HG02840 (cell line): ENCODE measurements around the gene ABCG1.
"Not testable (repeated sequence)": the region's sequence is repeated elsewhere in the genome, so short reads cannot be mapped to it uniquely, and the experiment has no call there.

Source experiments
- ATAC-seq: cut with Tn5 transposase; IDR thresholded peaks from one replicate; pipeline ENCODE4 v1.9.1; 2021; ENCODE audit warnings: mild to moderate bottlenecking, moderate library complexity, moderate number of reproducible peaks; ENCODE audit not compliant: unreplicated experiment, low FRiP score

The ABCG1 gene

DNA sequence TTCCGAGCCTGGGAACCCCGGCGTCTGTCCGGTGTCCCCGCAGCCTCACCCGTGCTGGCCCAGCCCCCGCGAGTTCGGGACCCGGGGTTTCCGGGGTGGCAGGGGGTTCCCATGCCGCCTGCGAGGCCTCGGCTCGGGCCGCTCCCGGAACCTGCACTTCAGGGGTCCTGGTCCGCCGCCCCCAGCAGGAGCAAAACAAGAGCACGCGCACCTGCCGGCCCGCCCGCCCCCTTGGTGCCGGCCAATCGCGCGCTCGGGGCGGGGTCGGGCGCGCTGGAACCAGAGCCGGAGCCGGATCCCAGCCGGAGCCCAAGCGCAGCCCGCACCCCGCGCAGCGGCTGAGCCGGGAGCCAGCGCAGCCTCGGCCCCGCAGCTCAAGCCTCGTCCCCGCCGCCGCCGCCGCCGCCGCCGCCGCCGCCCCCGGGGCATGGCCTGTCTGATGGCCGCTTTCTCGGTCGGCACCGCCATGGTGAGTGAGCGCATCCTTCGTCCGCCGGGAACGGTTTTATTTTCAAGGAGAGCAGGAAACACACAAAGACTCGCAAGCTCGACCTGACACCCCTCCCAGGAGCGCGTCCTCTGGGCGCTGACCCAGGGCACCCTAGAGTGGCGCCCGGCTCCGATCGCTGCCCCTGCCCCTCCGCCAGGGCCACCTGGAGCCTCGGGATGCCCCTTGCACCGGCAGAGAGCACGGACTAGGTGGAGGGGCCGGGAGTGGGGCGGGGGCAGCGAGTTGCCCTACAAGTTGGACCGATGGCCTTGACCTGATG, at the start of gene ABCG1:
Gene ABCG1, plus strand, starts transcription at position 305 of the 770 bp plus-strand sequence. Its CDS starts 123 bp downstream, at position 428.
- ATAC-seq: no peak

DNA sequence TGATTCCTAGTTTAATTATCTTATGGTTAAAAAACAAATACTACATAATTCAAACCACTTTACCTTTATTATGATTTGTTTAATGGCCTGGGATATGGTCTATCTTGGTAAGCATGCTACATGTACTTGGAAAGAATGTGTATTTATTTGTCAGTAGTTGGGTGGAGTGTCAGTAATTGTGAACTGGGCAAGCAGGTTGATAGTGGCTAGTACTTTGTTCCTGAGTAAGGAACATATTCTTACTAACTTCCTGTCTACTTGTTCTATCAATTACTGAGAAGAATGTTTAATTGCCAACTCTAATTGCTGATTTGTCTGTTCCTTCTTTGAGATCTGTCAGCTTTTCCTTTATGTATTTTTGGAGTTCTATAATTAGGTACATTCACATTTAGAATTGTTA, 49.2 kb upstream of the ABCG1 start:
- ATAC-seq: no peak

GRCh38 chr21:42171091-42172053, 47.6 kb upstream of the ABCG1 start:
- no peak for ATAC-seq

DNA sequence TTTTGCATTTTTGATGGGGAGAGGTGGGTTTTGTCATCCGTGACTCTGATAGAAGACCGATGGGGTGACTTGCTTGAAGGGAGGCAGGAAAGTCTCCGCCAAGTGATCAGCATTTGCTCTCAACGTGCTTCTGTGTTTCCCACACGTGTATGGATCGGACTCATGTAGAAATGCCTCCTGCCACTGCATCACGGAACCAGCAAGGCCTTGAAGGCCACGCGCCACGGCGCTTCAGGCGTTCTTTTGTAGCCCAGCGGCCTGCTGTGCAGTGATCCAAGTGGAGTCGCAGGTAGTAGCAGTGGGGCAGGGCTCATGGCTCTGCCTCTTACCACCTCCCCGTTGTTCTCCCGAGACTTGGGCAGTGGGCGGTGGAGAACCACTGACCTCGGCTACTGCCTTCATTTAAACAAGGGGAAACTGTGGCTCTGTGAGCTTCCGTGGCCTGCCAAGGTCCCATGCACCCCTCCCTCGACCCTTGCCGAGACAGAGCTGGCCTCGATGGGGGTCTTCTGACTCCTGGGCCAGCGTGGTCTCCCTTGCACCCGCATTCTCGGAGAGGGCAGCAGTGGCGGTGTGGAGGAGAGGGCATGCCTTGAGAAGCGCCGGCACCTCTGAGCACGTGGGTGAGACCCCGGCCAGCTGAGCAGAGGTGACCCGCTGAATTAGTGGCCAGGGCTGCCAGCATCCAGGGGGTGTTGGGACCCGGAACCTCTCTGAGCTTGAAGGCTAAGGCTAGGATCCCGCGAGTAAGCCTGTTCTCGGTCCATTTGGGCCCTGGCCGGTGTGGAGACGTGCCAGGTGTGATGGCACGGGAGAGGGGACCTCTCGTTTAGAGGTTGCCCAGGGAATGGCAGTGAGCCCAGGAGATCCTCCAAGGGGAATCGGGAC, 46.1 kb upstream of the ABCG1 start:
- ATAC-seq: no peak

- ATAC-seq: no peak
Observed at GRCh38 chr21:42174173-42174572, 44.8 kb upstream of the ABCG1 start.

GRCh38 chr21:42175110-42175710, 43.7 kb upstream of the ABCG1 start:
- no peak for ATAC-seq

GRCh38 chr21:42176859-42177258, 42.1 kb upstream of the ABCG1 start:
- ATAC-seq: no peak

- ATAC-seq: no peak
Observed at GRCh38 chr21:42179316-42179715, 39.6 kb upstream of the ABCG1 start.

- ATAC-seq: not testable (repeated sequence)
Observed at GRCh38 chr21:42180001-42180400, 38.9 kb upstream of the ABCG1 start.

GRCh38 chr21:42182713-42183371, 36.1 kb upstream of the ABCG1 start:
- ATAC-seq: no peak

DNA sequence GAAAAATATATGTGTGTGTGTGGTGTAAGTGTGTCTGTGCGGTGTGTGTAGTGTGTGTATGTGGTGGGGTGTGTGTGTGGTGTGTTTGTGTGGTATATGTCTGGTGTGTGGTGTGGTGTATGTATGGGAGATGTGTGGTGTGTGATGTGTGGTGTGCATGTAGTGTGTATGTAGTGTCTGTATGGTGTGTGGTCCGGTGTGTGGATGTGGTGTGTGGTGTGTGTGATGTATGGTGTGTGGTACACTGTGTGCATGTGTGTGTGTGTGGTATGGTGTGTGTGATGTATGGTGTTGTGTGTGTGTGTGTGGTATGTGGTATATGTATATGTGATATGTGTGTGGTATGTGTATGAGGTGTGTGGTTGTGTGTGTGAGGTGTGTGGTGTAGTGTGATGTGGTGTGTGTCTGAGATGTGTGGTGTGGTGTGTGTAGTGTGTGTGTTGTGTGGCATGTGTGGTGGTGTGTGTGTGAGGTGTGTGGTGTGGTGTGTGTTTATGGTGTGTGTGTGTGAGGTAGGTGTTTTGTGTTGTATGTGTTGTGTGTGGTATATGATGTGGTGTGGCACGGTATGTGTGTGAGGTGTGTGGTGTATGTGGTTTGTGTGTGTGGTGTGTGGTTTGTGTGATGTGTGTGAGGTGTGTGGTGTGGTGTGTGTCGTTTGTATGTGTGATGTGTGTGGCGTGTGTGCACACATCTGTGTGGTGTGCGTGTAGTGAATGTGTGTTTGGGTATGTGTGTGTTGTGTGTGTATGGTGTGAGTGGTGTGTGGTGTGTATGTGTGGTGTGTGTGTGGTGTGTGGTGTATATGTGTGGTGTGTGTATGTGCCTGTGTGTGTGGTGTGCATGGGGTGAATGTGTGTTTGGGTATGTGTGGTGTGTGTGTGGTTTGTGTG, 35.3 kb upstream of the ABCG1 start:
- no peak for ATAC-seq

DNA sequence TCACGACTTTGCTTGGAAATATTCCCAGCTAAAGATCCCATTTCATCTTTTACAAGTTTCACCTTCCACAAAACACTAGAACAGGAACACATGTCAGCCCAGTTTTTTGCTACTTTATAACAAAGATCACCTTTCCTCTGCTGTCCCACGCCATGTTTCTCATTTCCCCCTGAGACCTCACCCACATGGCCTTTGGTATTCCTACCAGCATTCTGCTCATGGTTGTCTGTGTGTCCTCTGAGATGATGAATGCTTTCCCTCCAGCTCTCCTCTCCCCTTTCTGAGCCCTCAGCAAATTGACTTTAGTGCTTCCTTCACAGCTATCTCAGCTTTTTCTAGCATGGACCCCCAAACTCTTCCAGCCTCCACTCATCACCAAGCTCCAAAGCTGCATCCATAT, 32.3 kb upstream of the ABCG1 start:
- no peak for ATAC-seq

DNA sequence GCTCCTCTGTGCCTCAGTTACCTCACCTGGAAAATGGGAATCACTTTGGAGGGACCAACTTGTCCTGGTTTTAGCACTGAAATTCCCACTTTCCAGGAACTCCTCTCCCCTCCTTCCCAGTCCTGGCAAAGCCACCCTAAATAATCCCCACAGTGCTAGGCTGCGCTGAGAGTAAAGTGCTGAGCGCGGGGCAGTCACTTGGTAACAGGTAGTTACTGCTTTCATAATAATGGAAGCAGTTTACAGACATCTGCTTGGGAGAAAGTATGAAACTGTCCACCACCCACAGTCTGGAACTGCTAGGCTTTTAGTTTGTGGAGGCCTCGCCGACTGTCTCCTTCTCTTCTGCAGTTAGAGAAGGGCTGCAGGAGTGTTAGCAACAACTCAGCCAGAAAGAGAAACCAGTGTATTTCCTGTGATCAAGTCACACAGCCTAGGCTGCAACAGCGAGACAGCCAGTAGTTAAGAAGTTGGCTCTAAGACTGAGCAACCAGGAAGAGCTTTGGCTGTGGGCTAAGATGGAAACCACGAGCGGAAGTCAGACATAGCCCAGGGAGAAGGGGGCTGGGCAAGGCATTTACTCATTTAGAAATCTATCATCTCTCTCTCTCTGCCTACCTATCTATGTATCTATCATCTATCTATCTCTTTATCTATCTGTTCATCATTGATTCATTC, 30.8 kb upstream of the ABCG1 start:
- peak; percentile 95 for ATAC-seq

DNA sequence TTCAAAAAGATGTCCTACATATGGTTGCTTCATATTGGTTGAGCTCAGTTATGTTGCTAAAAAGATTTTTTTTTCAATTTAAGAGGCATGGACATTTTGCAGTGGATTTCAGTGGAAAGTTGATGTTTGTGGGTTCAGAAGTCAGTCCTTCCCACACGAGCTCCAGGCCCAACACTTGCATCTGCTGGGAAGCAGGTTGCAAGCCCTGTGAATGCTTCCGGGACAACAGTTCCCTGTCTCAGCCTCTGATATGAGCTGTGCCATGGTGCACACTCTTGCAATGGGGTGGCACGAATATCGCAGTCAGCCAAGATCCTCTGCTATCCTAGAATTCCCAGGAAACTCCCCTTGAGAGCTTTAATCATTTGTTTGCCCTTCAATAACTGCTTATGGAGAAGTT, 30.3 kb upstream of the ABCG1 start:
- ATAC-seq: no peak

DNA sequence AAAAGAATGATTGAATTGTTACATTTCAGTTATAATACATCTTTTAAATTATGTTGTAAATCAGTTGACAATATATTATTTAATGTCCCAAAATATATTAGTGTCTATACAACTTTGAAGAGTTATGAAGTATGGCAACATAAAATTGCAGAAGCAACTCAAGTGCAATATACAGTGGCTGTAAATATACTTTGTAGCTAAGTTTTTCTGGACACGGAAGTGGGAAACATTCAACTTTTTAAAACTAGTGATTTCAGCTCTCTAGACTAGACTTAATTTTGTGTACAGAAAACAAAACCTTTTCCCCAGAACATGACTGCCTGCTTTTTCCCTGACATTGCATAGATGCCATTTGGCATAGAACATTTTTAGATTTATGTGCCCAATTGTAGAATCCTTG, 29.5 kb upstream of the ABCG1 start:
- no peak for ATAC-seq

GRCh38 chr21:42189860-42190485, 29.0 kb upstream of the ABCG1 start:
- ATAC-seq: no peak

- ATAC-seq: no peak
Observed at GRCh38 chr21:42190486-42190863, 28.5 kb upstream of the ABCG1 start.

DNA sequence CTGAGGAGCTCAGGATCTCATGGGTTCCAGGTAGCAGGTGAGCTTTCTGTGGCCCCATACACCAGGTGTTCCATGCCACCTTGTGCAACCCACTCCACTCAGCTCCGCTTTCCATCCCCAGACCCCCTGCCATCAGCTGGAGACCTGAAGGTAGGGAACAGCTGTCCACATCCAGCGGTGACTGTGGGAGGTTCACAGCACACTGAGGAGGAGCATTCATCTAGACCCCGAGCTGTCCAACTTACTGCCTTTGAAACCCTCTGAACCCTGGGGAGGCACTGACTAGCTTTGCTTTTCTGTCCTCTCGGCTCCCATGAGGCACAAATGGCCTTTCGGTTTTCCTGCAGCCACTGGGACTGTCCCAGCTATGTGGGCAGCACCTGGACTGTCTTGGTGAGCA, 27.9 kb upstream of the ABCG1 start:
- no peak for ATAC-seq
